GM13976 (cell line): ENCODE data around the gene MAML2.
A peak's percentile ranks its signal among the peaks of the same experiment; 100 is the strongest.

Experiments
- DNase-seq: peaks from one replicate; pipeline ENCODE4 v3.0.0; 2012; ENCODE audit warnings: low spot score
- in situ Hi-C: fragments of 300-500 bp; cut with MboI; formaldehyde crosslinking; loops from one replicate; pipeline ENCODE4 v1.12.0; 2022; ENCODE audit warnings: low sequenced_read_pairs, mixed read lengths, inconsistent platforms; ENCODE audit not compliant: unreplicated experiment
- TF ChIP-seq, protein P1 (sequence below): IDR thresholded peaks from 2 replicates; pipeline ENCODE4 v1.5.1; 2012; ENCODE audit warnings: borderline replicate concordance, mild to moderate bottlenecking; ENCODE audit not compliant: insufficient read depth; ENCODE audit errors: extremely low read depth, missing control alignments, control extremely low read depth

The MAML2 gene

DNA sequence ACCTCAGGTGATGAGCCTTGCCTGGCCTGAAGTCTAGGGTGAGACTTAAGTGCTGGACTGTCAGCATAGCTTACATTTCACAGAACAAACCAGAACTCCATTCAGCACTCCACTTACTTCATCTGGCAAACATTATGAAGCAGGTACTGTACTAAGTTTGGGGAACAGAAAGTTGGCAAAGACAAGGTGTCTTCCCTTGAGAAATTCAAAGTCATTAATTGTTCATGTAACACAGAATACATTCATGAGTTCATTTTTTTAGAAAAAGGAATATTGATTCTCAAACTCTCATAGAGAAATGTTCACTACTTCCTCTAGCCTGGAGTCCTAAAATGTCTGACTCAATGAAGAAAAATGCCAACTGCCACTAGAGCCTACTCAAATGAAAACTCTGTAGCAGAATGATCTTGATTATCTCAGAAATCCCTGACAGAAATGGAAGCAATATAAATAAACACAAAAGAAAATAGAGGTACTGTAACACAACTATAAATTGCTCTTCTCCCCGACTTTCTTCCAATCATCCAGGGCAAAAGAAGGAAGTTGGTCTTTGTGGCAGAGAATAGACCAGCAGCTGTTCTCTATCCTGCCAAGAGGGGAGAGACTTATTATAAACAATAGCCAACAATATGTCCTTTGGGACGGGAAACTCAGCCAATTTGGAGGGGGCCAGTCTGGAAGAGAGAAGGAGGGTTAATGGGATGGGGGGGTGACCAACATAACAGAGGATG lies 289.9 kb downstream of the MAML2 start:
- no peak for DNase-seq
- in situ Hi-C loops = no loop called here
- TF ChIP-seq, protein P1, sequence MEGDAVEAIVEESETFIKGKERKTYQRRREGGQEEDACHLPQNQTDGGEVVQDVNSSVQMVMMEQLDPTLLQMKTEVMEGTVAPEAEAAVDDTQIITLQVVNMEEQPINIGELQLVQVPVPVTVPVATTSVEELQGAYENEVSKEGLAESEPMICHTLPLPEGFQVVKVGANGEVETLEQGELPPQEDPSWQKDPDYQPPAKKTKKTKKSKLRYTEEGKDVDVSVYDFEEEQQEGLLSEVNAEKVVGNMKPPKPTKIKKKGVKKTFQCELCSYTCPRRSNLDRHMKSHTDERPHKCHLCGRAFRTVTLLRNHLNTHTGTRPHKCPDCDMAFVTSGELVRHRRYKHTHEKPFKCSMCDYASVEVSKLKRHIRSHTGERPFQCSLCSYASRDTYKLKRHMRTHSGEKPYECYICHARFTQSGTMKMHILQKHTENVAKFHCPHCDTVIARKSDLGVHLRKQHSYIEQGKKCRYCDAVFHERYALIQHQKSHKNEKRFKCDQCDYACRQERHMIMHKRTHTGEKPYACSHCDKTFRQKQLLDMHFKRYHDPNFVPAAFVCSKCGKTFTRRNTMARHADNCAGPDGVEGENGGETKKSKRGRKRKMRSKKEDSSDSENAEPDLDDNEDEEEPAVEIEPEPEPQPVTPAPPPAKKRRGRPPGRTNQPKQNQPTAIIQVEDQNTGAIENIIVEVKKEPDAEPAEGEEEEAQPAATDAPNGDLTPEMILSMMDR = no peak

DNA sequence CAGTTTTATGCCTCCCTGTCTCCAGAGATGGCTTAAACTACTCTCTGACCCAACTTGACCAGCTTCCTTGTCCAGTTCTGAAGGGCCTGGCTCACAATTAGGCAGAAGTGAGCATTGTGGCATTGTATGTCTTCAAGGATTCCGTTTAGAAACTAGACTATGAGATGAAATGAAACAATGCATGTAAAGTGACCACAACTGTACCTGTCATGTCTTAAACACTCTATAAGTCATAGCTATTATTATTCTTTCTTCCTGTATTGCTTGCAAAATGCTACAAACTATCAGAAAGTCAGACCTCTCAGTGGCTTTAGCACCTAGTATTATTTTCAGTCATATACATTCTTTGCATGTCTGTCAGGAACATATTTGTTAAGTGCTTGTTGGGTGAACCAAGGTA lies 291.2 kb downstream of the MAML2 start:
- peak; percentile 57 for DNase-seq
- TF ChIP-seq, protein P1 = no peak
- in situ Hi-C loops = no loop called here

DNA sequence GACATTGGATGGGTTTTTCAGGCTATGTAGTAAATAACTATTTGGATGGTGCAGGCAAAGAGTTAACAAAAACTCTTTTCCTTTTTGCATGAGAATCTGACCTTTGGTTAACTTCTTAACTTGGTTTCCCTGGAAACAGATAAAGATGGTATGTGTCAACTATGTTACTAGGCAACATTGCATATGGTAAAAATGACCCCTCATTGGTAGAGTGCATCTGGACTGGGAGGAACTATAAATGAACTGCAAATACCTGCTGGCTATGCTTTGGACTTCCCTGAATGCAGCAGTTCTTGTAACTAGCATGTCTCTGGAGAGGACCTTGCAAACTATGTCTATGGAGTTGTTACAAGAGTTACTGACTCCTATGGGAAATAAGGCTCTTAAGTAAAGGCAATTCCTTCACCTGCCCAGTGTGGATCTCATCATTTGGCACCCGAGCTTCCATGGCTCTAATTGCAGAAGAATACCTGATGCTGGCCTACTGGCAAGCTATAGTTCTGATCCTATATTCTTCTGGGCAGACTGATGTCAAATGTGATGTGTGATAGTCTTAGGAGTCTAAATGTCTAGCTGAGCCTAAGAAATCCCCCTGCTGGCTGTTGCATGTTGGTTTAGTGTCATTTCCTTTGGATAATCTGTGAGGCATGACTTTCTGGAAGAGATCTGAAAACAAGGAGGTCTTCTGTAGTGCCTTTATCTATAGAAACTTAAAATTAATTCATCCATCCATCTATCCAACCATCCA lies 292.4 kb downstream of the MAML2 start:
- no peak for DNase-seq
- TF ChIP-seq, protein P1 = no peak
- in situ Hi-C loops = no loop called here

DNA sequence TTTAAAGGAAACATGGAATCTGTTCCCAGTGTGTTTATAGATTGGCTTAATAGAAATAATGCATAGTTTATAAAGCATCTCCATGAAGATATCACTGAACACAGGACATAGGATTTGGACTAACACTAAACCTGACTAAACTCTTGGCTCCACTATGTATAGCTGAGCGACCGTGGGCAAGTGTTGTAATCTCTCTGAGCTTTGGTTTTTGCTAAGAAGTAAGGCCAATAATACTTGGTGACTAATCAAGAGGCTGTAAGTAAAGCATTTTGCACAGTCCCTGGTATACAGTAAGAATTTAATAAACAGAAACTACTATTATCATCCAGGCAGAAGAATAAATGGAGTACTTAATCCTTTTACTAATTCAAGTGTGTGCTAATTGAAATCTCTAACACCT lies 293.6 kb downstream of the MAML2 start:
- in situ Hi-C loops = no loop called here
- TF ChIP-seq, protein P1 = no peak
- no peak for DNase-seq

DNA sequence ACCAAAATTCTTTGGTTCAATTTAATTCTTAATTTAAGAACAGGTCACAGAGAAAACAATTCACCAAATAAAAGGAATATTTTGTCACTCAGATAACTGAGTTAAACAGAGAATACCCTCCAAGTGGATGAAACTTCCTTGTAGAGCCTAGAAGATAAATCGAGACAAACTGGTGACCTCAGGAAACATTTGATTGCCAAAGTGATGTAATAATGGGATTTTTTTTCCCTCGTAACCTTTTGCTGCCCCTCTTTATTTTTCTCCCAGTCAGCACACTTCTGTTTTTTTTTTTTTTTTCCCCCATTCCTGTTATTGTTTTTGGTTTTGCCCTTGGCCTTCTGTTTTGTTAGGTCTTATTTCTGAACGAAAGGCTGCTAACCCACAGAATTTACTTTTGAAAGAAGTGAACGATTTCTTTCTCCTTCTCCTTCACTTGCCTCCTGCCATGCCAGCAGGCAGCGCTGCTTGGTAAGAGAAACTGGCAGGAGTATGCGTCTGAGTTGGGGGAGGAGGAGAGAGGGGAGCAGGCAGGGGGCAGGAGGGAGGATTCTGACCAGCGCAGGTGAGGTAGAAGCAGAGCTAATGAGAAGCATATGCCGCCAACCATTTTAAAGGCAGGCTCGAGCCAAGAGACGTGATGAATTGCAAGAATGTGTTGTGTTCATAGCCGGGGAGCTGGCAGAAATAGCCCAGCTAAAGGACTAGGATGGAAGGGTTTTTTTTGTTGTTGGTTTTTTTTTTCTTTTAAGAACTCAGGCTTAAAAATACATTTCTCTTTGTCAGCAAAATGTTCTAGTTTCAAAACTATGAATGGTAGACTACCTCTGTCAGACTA lies 297.2 kb downstream of the MAML2 start:
- in situ Hi-C loops = no loop called here
- TF ChIP-seq, protein P1 = no peak
- DNase-seq = no peak

DNA sequence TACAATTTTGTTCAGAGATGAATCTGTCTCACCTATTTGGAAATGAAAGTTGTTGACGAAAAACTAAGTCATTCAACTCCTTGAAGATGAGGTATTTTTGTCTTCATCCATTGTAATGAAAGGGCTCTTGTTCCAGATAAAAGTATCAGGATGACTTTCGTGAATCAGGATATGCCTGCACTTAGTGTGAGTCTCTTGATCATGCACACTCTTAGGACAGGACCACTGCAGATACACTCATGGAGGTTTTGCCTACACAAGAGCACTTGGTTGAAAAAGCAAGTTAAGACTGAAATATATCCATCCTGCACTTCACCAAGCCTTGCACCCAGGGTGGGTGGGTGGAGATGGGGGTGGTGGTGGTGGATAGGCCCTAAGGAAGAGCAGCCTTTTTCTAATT lies 298.2 kb downstream of the MAML2 start:
- DNase-seq = no peak
- in situ Hi-C loops = no loop called here
- TF ChIP-seq, protein P1 = no peak
